Mesendoderm (in vitro differentiated cells): ENCODE measurements around the gene SKOR1.

Source experiments
- DNase-seq: peaks from one replicate; pipeline ENCODE4 v3.0.0; 2013
- H2AK5ac ChIP-seq: 2 replicates; pipeline ENCODE4 v1.6.1; 2013; ENCODE audit warnings: low read length, inconsistent platforms
- H2BK120ac ChIP-seq: 2 replicates; pipeline ENCODE4 v1.6.1; 2013; ENCODE audit warnings: low read depth, mild to moderate bottlenecking, low read length, moderate library complexity, mixed read lengths
- H2BK15ac ChIP-seq: replicated peaks from 2 replicates; pipeline ENCODE4 v1.6.1; 2013; ENCODE audit warnings: low read depth, mild to moderate bottlenecking, moderate library complexity
- H2BK5ac ChIP-seq: 2 replicates; pipeline ENCODE4 v1.6.1; 2013; ENCODE audit warnings: low read length, inconsistent platforms
- H3K18ac ChIP-seq: 2 replicates; pipeline ENCODE4 v1.6.1; 2013; ENCODE audit warnings: mild to moderate bottlenecking, low read length, mixed read lengths
- H3K23ac ChIP-seq: one replicate; pipeline ENCODE4 v1.6.1; 2013; ENCODE audit warnings: low read length
- H3K27ac ChIP-seq: 2 replicates; pipeline ENCODE4 v1.5.1; 2013; ENCODE audit warnings: low read depth, mild to moderate bottlenecking, inconsistent platforms, low read length, moderate library complexity
- H3K27me3 ChIP-seq: 2 replicates; pipeline ENCODE4 v1.6.1; 2013; ENCODE audit warnings: low read length, control low read depth, mild to moderate bottlenecking, inconsistent platforms; ENCODE audit not compliant: insufficient read depth, poor library complexity
- H3K36me3 ChIP-seq: 2 replicates; pipeline ENCODE4 v1.6.1; 2013; ENCODE audit warnings: low read length, inconsistent platforms; ENCODE audit not compliant: control insufficient read depth, insufficient read depth
- H3K4ac ChIP-seq: one replicate; pipeline ENCODE4 v1.6.1; 2013; ENCODE audit warnings: low read depth, mild to moderate bottlenecking, low read length, moderate library complexity
- H3K4me1 ChIP-seq: 2 replicates; pipeline ENCODE4 v1.6.1; 2013; ENCODE audit warnings: low read depth, low read length, inconsistent platforms; ENCODE audit not compliant: control insufficient read depth
- H3K4me2 ChIP-seq: 2 replicates; pipeline ENCODE4 v1.6.1; 2013; ENCODE audit warnings: low read length
- H3K4me3 ChIP-seq: 2 replicates; pipeline ENCODE4 v1.5.1; 2013; ENCODE audit warnings: mild to moderate bottlenecking, low read length
- H3K56ac ChIP-seq: one replicate; pipeline ENCODE4 v1.6.1; 2013; ENCODE audit warnings: low read length
- H3K79me1 ChIP-seq: 2 replicates; pipeline ENCODE4 v1.6.1; 2013; ENCODE audit warnings: low read length, inconsistent platforms
- H3K79me2 ChIP-seq: 2 replicates; pipeline ENCODE4 v1.6.1; 2013; ENCODE audit warnings: mild to moderate bottlenecking, low read length; ENCODE audit not compliant: control insufficient read depth, insufficient read depth
- H3K9ac ChIP-seq: 2 replicates; pipeline ENCODE4 v1.6.1; 2013; ENCODE audit warnings: low read length, inconsistent platforms
- H4K5ac ChIP-seq: one replicate; pipeline ENCODE4 v1.6.1; 2013; ENCODE audit warnings: low read length
- H4K8ac ChIP-seq: one replicate; pipeline ENCODE4 v1.6.1; 2013; ENCODE audit warnings: low read depth, mild to moderate bottlenecking, control low read depth, low read length, moderate library complexity
- WGBS: extraction: QIAGEN DNeasy Blood & Tissue Kit; methylation state at CpG from one replicate; pipeline ENCODE4 v1.1.7; 2013; ENCODE audit warnings: low lambda C conversion rate, missing lambda C conversion rate; ENCODE audit not compliant: insufficient coverage; ENCODE audit errors: extremely low coverage; 5-methylcytosine and 5-hydroxymethylcytosine counted together

Gene SKOR1

DNA sequence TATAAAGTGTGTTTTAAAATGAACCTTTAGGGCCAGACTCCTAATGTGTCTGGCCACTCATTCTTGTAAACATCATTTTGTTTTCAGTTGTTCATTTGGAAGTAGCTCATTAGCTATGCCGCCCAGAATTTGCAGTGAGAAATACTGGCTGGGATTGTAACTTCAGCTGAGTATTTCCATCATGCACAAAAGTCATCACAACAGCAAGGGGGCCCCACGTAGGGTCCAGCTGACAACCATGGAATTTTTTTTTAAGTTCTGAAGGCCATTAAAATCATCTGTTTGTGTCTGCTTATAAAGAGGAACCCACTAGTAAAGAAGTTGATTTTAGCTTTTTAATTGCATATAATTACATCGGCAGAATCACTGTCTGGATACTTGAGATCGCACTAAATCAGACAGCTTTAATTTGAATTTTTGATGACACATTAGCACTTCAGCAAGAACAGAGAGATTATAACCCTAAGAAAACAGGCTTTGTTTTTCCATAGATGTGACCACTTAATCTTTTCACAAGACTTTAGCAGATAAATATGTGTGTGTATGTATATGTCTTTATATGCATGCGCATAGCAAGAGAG, 46.3 kb upstream of the SKOR1 start:
- WGBS, result no CpG with 5 or more reads among the region's 5 CpGs
- H2BK5ac ChIP-seq, result no peak overlapping the region
- H3K27me3 ChIP-seq, result no peaks in the 10 kb centered on the region
- H3K79me2 ChIP-seq, result no peaks in the 10 kb centered on the region
- no peak for DNase-seq
- no peak overlapping the region for H2BK120ac ChIP-seq
- no peak overlapping the region for H3K4ac ChIP-seq
- no peaks in the 10 kb centered on the region for H3K79me1 ChIP-seq
- no peak overlapping the region for H4K8ac ChIP-seq
- no peak overlapping the region for H3K23ac ChIP-seq
- no peak overlapping the region for H3K18ac ChIP-seq
- H4K5ac ChIP-seq, result no peak overlapping the region
- H3K27ac ChIP-seq, result no peak overlapping the region
- no peaks in the 10 kb centered on the region for H3K36me3 ChIP-seq
- H3K4me1 ChIP-seq, result peaks cover 4% of the 10 kb centered on the region
- H3K56ac ChIP-seq, result no peak overlapping the region
- H2AK5ac ChIP-seq, result no peak overlapping the region
- H3K9ac ChIP-seq, result no peak overlapping the region
- H3K4me2 ChIP-seq, result no peak overlapping the region
- H2BK15ac ChIP-seq, result no peak overlapping the region
- no peak overlapping the region for H3K4me3 ChIP-seq

DNA sequence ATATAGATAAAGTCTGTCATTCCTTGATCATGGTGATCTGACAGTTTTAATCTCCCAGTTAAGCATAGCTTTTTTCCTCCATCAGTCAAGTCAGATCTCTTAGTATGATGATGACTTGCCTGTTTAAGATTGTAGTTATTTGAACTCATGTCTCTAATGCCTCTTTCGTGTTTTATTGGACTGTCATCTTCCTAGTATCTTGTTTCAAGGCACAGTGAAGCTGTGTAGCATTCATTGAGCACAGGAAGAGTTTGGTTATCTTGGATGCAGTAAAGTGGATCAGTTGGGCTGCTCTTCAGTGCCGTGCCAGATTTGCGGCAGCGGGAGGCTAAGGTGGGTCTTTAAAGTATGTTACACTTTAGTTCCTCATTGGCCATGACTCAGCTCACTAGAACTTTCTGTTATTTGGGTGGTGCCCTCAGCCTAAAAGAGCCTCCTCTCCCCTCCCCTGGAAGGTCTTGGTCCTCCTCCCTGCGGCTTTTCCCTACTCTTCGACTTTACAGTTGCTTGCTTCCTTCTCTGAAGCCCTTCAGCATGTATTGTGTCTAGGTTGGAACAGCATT, 45.7 kb upstream of the SKOR1 start:
- Histone ChIP-seq H3K18ac (no peak overlapping the region), H3K4me1 (peaks cover 4% of the 10 kb centered on the region), H3K4me3 (no peak overlapping the region), H3K36me3 (no peaks in the 10 kb centered on the region), H4K8ac (no peak overlapping the region), H3K79me1 (no peaks in the 10 kb centered on the region), H2BK15ac (no peak overlapping the region), H3K4ac (no peak overlapping the region), H3K23ac (no peak overlapping the region), H2BK5ac (no peak overlapping the region), H2BK120ac (no peak overlapping the region), H3K27me3 (no peaks in the 10 kb centered on the region), H3K56ac (no peak overlapping the region), H3K9ac (no peak overlapping the region), H4K5ac (no peak overlapping the region), H2AK5ac (no peak overlapping the region), H3K79me2 (no peaks in the 10 kb centered on the region), H3K27ac (no peak overlapping the region), H3K4me2 (no peak overlapping the region)
- no CpG with 5 or more reads among the region's 6 CpGs for WGBS
- DNase-seq, result peak; percentile 59

DNA sequence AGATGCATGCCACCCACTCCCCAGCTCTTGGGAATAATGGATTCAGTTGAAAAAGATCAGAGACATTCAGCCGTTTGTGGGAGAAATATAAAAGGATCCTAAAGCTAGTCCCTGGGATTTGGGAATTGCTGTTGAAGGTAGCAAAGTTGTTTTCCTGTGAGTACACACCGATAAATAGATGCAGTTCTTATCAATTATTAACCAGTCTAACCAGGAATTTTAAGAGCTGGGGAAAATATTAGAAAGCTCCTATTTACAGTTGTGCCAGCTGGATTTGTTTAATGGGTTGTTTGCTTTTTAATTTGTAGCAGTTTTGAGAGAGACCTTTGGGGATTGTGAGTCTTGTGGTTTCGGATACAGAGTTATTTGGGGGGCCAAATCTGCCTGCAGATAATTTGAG, 44.2 kb upstream of the SKOR1 start:
- H3K4me2 ChIP-seq, result no peak overlapping the region
- H3K4ac ChIP-seq, result no peak overlapping the region
- H3K23ac ChIP-seq, result no peak overlapping the region
- H3K9ac ChIP-seq, result no peak overlapping the region
- DNase-seq, result no peak
- no peaks in the 10 kb centered on the region for H3K79me1 ChIP-seq
- H2BK120ac ChIP-seq, result no peak overlapping the region
- no peaks in the 10 kb centered on the region for H3K36me3 ChIP-seq
- H4K8ac ChIP-seq, result no peak overlapping the region
- no peaks in the 10 kb centered on the region for H3K27me3 ChIP-seq
- H3K18ac ChIP-seq, result no peak overlapping the region
- H2BK15ac ChIP-seq, result no peak overlapping the region
- H2AK5ac ChIP-seq, result no peak overlapping the region
- H3K79me2 ChIP-seq, result no peaks in the 10 kb centered on the region
- no peak overlapping the region for H3K4me3 ChIP-seq
- H3K27ac ChIP-seq, result no peak overlapping the region
- peaks cover 4% of the 10 kb centered on the region for H3K4me1 ChIP-seq
- no CpG with 5 or more reads among the region's 3 CpGs for WGBS
- no peak overlapping the region for H3K56ac ChIP-seq
- no peak overlapping the region for H4K5ac ChIP-seq
- no peak overlapping the region for H2BK5ac ChIP-seq

DNA sequence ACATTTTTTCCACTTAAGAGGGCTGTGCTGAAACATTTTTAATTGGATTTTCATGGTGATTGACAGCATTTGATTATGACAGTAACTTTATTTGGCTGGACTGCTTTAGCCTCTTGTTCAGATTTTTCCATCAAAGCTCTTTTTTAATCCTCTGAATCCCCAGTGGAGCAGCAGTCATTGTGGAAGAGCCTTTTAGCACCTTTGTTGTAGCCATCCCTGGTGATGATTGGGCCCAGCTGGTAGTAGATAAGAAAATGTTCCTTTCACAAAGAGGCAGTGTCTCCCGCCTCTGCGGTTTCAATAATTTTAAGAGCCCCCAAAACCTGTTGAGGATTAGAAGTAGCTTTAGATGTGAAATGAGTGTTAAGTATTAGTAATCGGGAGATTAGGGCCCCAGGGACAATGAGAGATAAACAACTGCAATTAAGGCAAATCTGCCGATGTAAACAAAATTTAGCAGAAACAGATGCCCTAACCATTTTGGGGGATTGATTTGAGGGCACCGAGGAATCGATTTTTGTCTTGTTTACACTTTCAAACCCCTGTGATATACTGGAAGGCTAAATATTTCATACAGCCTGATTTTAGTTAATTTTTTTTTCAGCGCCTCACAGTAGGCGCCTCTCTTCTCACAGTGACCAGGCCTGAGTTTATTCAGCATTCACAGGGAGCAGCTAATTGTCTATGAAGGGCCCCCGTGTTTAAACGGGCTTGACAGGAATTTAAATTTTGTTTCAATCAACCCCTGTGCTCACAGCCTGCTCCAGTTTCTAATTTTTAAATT, 43.2 kb upstream of the SKOR1 start:
- Histone ChIP-seq H3K23ac (no peak overlapping the region), H3K4me2 (no peak overlapping the region), H2BK5ac (no peak overlapping the region), H4K8ac (no peak overlapping the region), H3K18ac (no peak overlapping the region), H3K56ac (no peak overlapping the region), H3K36me3 (no peaks in the 10 kb centered on the region), H3K27me3 (no peaks in the 10 kb centered on the region), H3K9ac (no peak overlapping the region), H2BK15ac (no peak overlapping the region), H3K4me3 (no peak overlapping the region), H4K5ac (no peak overlapping the region), H2BK120ac (no peak overlapping the region), H3K4me1 (peaks cover 4% of the 10 kb centered on the region), H3K27ac (no peak overlapping the region), H3K4ac (no peak overlapping the region), H3K79me1 (no peaks in the 10 kb centered on the region), H3K79me2 (no peaks in the 10 kb centered on the region), H2AK5ac (no peak overlapping the region)
- no CpG with 5 or more reads among the region's 10 CpGs for WGBS
- peak; percentile 91 for DNase-seq

DNA sequence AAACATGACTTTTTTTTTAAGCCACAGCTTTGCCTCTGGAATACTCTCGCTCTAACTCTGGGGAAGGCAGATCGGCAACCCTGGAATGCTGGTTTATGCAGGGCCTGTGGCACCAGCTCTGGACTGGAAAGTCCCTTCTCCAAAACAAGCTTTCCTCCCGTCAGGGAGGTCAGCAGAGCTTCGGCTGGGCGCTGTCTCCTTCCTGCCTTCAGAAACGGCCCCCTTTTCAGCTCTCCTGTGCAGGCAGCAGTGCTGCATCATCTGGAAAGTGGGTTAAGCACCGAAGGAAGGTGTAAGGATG, 42.7 kb upstream of the SKOR1 start:
- H4K8ac ChIP-seq, result no peak overlapping the region
- H3K4me1 ChIP-seq, result peaks cover 4% of the 10 kb centered on the region
- DNase-seq, result peak; percentile 40
- H4K5ac ChIP-seq, result no peak overlapping the region
- H3K4ac ChIP-seq, result no peak overlapping the region
- no peak overlapping the region for H2BK5ac ChIP-seq
- H3K18ac ChIP-seq, result no peak overlapping the region
- H3K4me3 ChIP-seq, result no peak overlapping the region
- H3K56ac ChIP-seq, result no peak overlapping the region
- no peaks in the 10 kb centered on the region for H3K79me1 ChIP-seq
- no peak overlapping the region for H3K27ac ChIP-seq
- no peak overlapping the region for H2BK15ac ChIP-seq
- no peak overlapping the region for H2AK5ac ChIP-seq
- H3K9ac ChIP-seq, result no peak overlapping the region
- no CpG with 5 or more reads among the region's 7 CpGs for WGBS
- H3K23ac ChIP-seq, result no peak overlapping the region
- H3K36me3 ChIP-seq, result no peaks in the 10 kb centered on the region
- no peak overlapping the region for H2BK120ac ChIP-seq
- H3K4me2 ChIP-seq, result no peak overlapping the region
- H3K79me2 ChIP-seq, result no peaks in the 10 kb centered on the region
- H3K27me3 ChIP-seq, result no peaks in the 10 kb centered on the region
